Measurements from ENCODE around the gene QRSL1. TPM values are rescaled to one million over a fixed set of nuclear protein-coding genes. Genes with fewer than 3 reads are reported as not detected.

QRSL1 gene
- total RNA-seq, 1 experiment from 2014 or later = 19.5 TPM

DNA sequence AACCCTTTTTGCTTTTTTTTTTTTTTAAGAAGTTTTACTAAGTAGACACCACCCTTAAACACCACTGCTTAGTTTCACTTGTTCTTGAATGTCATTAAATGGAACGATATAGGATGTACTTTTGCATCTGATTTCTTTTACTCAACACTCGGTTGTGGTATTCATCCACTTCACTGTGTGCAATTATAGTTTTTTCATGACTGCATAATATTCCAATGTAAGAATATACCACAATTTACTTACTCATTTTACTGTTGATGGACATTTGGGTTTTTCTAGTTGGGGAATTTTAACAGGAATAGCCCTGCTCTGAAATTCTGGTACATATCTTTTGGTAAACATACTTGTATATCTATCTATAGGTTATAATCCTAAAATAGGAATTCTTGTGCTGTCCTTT is 29.9 kb upstream of the QRSL1 start:
- H4K91ac ChIP-seq (ENCODE audit: insufficient read length, low read depth, low read length) = no peak overlapping the region
- H3K9ac ChIP-seq (ENCODE audit: extremely low read depth, insufficient read length, low read length) = no peak overlapping the region
- H4K20me1 ChIP-seq (ENCODE audit: control insufficient read depth, insufficient read depth, insufficient read length) = no peaks in the 10 kb centered on the region
- H2BK5ac ChIP-seq (ENCODE audit: insufficient read length, low read length) = no peak overlapping the region
- no peak overlapping the region for H2AFZ ChIP-seq (ENCODE audit: low read length)
- H3K14ac ChIP-seq (ENCODE audit: insufficient read depth, low read length) = no peak overlapping the region
- H3K9me3 Mint-ChIP-seq = peaks cover 3 to 4% of the 10 kb centered on the region in 2 experiments; a peak in 3 of 5 replicates
- no peak overlapping the region for H3K4me2 ChIP-seq (ENCODE audit: insufficient read depth, insufficient read length, low read length)
- H3K9me3 ChIP-seq (ENCODE audit: control insufficient read depth, low read depth, low read length) = no peaks in the 10 kb centered on the region
- H3K36me3 Mint-ChIP-seq (ENCODE audit: insufficient read depth in 1 of 3, low read depth in 3 of 3) = peaks cover 15 to 45% (median 26%) of the 10 kb centered on the region in 3 experiments; a peak in 6 of 7 replicates
- H3K79me1 ChIP-seq (ENCODE audit: insufficient read depth, low read depth, low read length, poor library complexity, severe bottlenecking) = no peaks in the 10 kb centered on the region
- no peak overlapping the region for H3K18ac ChIP-seq (ENCODE audit: insufficient read length, low read depth, low read length)
- no peak overlapping the region for H3K4me3 Mint-ChIP-seq
- no peak overlapping the region for H3K27ac ChIP-seq (ENCODE audit: insufficient read length, low read depth, low read length)
- H2BK12ac ChIP-seq (ENCODE audit: insufficient read length, low read depth, low read length) = no peak overlapping the region
- H4K5ac ChIP-seq (ENCODE audit: insufficient read length, low read depth, low read length) = no peak overlapping the region
- no peak overlapping the region for H3K23ac ChIP-seq (ENCODE audit: insufficient read length, low read depth, low read length)
- no peaks in the 10 kb centered on the region for H3K4me1 ChIP-seq (ENCODE audit: insufficient read depth, low read length)
- no peak overlapping the region for H4K8ac ChIP-seq (replicated peaks; ENCODE audit: insufficient read length, low read depth, low read length)
- no peak overlapping the region for H2BK20ac ChIP-seq (ENCODE audit: low read depth, low read length, poor library complexity, severe bottlenecking)
- no peaks in the 10 kb centered on the region for H3K23me2 ChIP-seq (ENCODE audit: insufficient read length, low read depth, low read length, poor library complexity, severe bottlenecking)
- TF ChIP-seq, protein P1, sequence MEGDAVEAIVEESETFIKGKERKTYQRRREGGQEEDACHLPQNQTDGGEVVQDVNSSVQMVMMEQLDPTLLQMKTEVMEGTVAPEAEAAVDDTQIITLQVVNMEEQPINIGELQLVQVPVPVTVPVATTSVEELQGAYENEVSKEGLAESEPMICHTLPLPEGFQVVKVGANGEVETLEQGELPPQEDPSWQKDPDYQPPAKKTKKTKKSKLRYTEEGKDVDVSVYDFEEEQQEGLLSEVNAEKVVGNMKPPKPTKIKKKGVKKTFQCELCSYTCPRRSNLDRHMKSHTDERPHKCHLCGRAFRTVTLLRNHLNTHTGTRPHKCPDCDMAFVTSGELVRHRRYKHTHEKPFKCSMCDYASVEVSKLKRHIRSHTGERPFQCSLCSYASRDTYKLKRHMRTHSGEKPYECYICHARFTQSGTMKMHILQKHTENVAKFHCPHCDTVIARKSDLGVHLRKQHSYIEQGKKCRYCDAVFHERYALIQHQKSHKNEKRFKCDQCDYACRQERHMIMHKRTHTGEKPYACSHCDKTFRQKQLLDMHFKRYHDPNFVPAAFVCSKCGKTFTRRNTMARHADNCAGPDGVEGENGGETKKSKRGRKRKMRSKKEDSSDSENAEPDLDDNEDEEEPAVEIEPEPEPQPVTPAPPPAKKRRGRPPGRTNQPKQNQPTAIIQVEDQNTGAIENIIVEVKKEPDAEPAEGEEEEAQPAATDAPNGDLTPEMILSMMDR (conservative IDR thresholded peaks at IDR 0.05) = no peak
- no peak overlapping the region for H3T11ph ChIP-seq (ENCODE audit: low read length)
- no peak overlapping the region for H3K56ac ChIP-seq (ENCODE audit: insufficient read length, low read depth, low read length)
- no peaks in the 10 kb centered on the region for H3K27me3 ChIP-seq (ENCODE audit: insufficient read depth, low read length)
- no peaks in the 10 kb centered on the region; a peak in 1 of 4 replicates for H3K4me1 Mint-ChIP-seq
- no peak overlapping the region for H3K4ac ChIP-seq (ENCODE audit: low read depth, low read length)
- no peak overlapping the region for H3K27ac Mint-ChIP-seq
- H3K27me3 Mint-ChIP-seq (ENCODE audit: low read depth) = no peaks in the 10 kb centered on the region
- H2AK5ac ChIP-seq (ENCODE audit: insufficient read length, low read length) = no peak overlapping the region
- no peaks in the 10 kb centered on the region for H3K79me2 ChIP-seq (ENCODE audit: insufficient read depth, low read length)
- H2BK15ac ChIP-seq (ENCODE audit: low read depth, low read length) = no peak overlapping the region
- no peak overlapping the region for H2BK120ac ChIP-seq (ENCODE audit: low read depth, low read length, poor library complexity, severe bottlenecking)
- DNase-seq = no peak
- WGBS (ENCODE audit: extremely low coverage, insufficient read length, low lambda C conversion rate) = no CpG with 5 or more reads among the region's 2 CpGs

Measured in H9 (cell line).